SW480 (cell line): ENCODE measurements around the gene CDK19.
"Not testable (repeated sequence)": the region's sequence is repeated elsewhere in the genome, so short reads cannot be mapped to it uniquely, and the experiment has no call there.

Experiments
- DNase-seq: peaks from one replicate; pipeline ENCODE4 v3.0.0-alpha.2; 2016; ENCODE audit warnings: low spot score

CDK19 gene

DNA sequence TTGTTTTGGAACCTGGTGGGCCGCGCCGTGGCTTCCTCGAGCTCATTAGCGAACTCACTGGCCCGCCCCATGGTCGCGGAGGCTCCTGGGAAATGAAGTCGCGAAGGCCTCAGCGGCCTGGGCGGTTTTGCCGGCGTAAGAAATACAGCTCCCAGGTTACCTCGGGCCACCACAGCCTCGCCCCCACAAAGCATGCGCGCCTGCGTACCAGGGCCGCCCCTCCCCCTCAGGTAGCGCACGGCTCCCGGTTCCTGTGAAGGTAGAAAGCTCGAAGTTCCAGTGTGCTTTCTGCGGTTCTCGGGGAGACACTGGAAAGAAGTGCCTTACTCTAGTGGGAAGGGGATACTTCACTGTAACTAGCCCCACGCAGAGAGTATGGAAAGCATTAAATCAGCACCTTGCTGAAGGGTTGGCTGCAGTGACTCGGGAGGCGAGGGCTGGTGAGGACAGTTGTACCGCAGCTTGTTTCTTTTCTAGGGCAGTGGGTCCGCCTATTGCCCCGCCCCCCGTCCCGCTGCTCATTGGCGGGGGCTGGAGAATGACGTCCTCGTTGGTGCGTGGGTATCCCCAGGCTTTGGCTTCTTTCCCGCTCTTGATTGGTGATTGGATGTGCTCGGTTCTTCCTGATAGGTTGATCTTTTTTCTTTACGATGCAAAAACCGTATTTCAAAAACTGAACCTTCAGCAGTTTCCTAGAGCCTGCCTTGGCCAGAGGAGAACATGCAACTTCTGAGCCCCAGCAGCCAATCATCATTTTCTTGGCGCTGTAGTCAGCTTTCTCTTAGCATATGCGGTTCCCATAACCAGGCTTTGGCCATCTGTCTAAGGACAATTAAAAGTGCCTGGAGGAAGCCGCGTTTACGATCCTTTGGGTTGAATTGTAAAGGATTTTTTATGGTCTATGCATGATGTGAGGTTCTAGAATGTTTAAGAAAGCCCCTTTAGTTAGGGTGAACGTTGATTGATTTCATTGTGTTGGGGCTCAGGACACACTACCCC lies at the start of gene CDK19:
TSS of gene CDK19 (minus strand) at position 59 of the 999 bp plus-strand sequence. CDS start 333 bp downstream, outside the sequence.
- peak; percentile 96 for DNase-seq

DNA sequence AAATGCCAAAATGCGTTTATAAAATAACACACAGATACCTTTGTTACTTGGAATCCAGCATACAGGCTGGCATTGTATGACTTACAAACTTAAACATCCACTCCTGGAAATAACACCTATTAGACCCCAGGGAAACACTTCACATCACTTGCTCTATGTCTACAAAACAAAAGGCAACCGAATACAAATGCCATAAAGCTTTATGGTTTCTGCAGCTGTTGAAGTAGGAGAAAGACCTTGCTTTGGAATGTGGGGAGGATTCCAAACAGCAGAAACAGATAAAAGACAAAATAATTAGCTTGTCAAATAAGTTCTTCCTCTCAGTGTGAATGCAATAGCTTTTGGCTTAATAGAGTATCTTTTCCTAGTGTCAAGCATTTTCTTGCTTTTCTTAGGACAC lies 49.6 kb upstream of the CDK19 start:
- DNase-seq: no peak

DNA sequence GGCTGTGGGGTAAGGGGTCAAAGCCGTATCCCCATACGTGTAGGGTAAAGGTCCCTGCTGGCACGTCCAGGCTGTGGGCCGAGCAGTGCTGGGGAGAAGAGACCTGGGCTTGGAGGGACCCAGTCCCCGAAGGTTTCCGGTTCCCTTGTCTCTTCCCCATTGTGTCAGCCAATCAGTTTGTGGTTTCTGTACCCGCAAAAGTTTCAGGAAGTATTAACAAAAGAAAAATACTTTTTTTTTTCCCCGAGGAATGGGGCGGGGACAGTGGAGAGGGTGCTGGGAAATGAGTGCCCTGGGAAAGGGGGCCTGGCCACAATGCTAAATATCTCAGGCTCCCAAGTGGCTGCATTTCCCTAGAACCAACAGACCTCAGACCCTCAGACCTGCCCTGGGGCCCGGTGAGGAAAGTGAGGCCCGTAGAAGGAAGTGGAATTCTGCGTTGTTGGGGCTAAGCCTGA lies 44.1 kb upstream of the CDK19 start:
- no peak for DNase-seq

DNA sequence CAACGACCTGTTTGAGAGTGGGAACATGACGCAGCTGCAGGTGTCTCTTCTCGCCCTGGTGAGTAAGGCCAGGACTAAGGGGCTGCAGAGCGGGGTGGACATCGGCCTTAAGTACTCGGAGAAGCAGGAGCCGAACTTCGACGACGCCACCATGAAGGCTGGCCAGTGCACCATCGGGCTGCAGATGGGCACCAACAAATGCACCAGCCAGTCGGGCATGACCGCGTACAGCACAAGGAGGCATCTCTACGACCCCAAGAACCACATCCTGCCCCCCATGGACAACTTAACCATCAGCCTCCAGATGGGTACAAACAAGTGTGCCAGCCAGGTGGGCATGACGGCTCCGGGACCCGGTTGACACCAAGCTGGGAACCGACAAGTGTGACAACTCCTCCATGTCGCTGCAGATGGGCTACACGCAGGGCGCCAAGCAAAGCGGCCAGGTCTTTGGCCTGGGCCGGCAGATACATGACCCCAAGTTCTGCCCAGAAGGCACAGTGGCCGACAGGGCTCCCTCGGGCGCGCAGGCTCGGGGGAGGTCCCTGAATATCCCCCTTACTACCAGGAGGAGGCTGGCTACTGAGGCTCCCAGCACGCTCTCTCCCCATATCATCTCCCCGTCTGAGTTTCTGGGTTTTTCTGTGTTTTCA lies 43.4 kb upstream of the CDK19 start:
- DNase-seq: no peak

DNA sequence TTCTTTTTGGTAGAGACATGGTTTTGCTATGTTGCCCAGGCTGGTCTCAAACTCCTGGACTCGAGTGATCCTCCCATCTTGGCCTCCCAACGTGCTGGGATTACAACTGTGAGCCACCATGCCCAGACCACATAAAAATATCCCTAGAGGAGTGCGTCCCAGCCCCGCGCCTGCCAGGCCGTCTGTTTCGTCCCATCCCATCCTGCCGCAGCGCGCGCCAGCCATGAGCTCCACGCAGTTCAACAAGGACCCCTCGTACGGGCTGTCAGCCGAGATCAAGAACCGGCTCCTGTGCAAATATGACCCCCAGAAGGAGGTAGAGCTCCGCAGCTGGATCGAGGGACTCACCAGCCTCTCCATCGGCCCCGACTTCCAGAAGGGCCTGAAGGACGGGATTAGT lies 42.7 kb upstream of the CDK19 start:
- no peak for DNase-seq

DNA sequence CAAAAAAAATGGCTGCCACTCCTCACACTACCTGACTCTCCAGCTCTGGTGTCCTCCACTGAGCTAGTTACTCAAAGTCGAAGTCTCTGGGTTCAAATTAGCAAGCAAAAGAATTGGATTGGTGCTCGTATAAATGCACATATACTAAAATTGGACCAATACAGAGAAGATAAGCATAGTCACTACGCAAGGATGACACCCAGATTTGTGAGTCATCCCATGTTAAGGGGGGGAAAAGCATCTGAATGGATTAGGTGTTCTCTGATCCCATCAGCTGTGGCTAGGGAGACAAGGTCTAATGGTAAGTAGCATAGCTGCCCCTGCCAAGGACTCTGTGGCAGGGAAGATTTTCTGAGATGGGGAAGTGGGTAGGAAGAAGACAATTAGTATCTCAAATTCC lies 41.0 kb upstream of the CDK19 start:
- no peak for DNase-seq

DNA sequence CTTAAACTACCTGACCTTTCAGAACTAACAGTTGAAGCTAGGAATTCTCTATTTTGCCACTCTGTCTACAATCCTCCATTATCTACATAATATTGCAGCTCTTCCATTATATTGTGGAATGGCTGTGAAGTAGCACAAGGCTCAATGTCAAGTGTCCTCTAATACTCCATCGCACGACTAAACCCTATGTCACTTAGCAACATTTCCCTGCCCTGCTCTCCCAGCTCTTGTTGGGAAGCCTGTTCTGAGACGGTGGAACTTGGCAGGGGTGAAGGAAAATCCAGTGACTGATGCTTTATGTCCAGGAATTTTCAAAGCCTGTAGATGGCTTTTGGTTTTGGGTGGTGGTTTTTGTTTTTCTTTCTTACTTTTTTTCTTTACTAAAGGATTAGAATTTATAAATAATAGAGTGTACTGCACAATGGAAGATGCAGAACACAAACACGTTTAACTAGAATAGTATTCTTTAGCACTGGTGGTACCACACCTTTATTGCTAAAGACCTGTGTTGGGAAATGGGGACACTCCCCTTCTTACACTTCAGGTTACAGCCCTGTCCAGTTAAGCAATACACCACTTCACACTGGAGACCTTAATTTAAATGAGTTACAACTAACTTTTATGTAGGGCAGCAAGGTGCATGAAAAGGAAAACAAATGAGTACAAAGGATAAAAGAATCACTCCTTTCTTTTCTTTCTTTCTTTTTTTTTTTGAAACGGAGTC lies 38.6 kb upstream of the CDK19 start:
- no peak for DNase-seq

DNA sequence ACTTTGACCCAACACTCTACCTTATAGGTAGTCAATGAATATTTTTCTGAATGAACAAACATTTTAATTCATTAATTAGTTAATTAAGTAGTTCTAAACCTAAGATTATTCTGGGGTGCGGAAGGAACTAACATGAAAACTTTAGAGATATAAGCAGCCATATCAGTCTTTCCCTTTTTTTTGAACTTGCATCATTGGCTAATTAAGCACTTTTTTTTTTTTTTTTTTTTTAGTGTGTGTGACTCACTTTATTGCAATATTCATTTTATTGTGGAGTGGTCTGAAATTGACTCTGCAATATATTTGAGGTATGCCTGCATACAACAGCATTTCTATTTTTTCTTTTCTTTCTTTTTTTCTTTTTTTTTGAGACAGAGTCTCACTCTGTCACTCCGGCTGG lies 37.5 kb upstream of the CDK19 start:
- no peak for DNase-seq

DNA sequence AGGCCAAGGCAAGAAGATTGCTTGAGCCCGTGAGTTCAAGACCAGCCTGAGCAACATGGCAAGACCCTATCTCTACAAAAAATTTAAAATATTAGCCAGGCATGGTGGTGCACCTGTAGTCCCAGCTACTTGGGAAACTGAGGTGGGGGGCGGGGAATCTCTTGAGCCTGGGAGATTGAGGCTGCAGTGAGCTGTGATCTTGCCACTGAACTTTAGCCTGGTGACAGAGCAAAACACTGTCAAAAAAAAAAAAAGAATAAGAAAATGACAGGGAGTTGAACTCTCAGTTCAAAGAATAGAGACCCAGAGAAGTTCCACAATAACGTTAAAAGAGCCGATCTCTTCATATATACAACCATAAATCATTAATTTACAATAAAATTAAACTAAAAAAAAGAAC lies 34.5 kb upstream of the CDK19 start:
- DNase-seq: no peak

DNA sequence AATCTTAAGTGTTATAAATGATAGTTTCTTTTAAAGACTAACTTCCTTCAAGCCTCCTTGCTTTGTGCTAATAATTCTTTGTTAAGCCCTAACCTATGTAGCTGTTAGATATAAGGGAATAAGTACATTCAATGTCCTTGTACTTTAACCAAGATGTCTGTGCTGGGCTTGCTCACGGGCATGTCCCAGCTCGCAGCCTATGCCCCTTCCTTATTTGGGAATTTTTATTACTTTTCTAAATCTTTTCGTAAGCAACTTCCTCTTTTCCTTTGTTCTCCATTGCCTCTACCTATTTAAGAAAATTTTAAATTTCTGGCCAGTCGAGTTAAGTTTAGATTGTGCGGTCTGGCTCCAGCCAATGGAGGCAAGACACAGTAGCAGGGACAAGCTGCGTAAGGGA lies 26.0 kb upstream of the CDK19 start:
- DNase-seq: no peak

DNA sequence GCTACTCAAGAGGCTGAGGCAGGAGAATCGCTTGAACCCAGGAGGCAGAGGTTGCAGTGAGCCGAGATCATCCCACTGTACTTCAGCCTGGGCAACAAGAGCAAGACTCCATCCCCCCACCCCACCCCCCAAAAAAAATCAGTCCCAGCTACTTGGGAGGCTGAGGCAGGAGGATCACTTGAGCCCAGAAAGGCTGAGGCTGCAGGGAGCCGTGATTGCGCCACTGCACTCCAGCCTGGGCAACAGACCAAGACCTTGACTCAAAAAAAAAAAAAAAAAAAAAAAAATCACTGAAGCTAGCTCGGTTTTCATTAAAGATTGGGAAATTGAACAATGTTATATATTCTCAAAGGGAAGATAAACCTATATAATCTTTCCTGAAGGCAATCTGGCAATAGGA lies 20.5 kb upstream of the CDK19 start:
- not testable (repeated sequence) for DNase-seq

DNA sequence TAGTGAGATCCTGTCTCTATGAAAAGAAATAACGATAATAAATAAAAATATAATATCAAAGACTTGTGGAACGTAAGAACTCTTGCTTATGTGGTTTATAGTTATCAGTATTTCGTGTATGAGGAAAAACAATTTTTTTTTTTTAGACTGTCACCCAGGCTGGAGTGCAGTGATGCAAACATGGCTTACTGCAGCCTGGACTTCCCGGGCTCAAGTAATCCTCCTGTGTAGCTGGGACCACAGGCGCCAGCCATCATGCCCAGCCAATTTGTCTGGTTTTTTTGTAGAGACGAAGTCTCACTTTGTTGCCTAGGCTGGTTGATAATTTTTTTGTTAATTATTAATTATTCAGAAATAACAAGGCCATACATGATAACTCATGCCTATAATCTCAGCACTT lies 18.6 kb upstream of the CDK19 start:
- DNase-seq: no peak

DNA sequence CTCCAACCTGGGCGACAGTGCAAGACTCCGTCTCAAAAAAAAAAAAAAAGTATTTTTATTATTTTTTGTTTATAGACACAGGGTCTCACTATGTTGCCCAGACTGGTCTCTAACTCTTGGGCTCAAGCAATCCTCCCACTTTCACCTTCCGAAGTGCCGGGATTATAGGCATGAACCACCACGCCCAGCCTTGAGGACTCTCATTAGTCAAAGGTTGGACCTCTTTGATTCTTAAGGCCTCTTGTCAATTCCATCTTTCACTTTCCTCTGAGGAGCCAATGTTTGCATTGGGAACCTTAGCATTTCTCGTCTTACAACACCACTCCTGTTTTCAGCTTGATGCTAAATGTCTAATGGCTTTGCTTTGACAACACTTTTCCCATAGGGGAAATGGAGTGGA lies 16.1 kb upstream of the CDK19 start:
- DNase-seq: no peak

DNA sequence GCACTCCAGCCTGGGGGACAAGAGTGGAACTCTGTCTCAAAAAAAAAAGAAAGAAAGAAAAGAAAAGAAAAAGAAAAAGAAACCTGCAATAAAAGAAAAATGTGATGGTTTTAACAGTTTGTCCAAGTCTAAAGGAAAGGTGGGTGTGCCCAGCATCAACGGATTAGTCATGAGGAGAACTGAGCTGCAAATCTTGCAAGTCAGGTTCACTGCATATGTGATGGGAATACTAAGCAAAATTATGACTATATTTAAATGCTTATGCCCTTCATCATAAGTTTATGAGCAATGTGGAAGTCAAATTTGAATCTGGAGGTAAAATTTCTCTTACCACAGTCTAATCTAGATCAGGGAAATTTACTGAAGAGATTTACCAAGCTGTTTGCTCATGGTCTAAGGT lies 13.1 kb upstream of the CDK19 start:
- DNase-seq: no peak

DNA sequence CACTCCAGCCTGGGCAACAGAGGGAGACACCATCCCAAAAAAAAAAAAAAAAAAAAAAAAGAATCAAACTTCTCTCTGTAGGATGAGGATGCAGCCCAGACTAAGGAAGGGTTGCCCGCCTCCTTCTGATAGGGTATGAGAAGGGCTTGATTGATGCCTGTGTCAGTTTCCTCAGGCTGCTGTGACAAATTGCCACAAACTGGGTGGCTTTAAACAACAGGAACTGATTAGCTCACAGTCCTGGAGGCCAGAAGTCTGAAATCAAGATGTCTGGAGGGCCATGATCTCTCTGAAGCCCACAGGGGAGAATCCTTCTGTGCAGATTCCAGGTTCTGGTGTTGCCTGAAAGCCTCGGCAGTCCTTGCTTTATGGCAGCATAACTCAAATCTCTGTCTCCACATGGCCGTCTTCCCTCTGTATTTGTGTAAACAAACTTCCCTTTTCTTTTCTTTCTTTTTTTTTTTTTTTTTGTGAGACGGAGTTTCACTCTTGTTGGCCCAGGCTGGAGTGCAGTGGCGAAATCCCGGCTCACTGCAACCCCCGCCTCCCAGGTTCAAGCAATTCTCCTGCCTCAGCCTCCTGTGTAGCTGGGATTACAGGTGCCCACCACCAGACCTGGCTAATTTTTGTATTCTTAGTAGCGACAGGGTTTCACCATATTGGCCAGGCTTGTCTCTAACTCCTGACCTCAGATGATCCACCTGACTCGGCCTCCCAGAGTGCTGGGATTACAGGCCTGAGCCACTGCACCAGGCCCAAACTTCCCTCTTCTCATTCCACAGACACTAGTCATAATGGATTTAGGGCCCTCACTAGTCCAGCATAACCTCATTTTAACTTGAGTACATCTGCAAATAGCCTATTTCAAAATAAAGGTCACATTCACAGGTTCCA lies 11.2 kb upstream of the CDK19 start:
- no peak for DNase-seq

DNA sequence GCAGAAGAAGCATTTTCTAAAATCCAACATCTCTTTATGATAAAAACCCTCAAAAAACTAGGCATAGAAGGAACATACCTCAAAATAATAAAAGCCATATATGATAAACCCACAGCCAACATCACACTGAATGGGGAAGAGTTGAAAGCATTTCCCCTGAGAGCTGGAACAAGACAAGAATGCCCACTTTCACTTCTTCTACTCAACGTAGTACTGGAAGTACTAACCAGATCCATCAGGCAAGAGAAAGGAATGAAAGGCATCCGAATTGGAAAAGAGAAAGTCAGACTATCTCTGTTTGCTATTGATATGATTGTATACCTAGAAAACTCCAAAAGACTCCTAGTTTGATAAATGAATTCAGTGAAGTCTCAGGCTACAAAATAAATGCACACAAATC lies 7.9 kb upstream of the CDK19 start:
- no peak for DNase-seq

DNA sequence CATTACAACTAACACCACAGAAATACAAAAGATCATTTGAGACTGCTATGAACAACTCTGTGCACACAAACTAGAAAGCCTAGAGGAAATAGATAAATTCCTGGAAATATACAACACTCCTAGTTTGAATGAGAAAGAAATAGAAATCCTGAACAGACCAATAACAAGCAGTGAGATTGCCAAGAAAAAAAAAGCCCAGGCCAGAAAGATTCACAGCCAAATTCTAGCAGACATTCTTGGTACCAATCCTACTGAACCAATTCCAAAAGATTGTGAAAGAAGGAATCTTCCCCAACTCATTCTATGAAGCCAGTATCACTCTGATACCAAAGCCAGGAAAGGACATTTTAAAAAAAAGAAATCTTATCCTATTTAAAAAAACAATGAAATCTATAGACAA lies 7.0 kb upstream of the CDK19 start:
- no peak for DNase-seq

DNA sequence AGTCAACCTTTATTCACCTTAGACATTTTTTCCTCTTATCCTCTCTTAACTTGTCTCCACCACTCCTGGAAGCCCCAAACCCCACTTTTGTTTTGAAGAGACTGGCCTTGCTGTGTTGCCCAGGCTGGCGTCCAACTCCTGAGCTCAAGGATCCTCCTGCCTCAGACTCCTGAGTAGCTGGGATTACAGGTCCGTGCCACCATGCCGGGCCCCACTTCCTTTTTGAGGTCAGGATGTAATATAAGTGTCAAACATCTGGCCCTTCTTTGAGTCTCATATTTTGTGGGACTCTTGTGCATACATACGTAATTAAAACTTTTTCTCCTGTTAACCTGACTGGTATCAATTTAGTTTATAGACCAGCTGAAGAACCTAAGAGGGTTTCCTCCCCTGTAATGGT lies 1.4 kb upstream of the CDK19 start:
- DNase-seq: no peak

DNA sequence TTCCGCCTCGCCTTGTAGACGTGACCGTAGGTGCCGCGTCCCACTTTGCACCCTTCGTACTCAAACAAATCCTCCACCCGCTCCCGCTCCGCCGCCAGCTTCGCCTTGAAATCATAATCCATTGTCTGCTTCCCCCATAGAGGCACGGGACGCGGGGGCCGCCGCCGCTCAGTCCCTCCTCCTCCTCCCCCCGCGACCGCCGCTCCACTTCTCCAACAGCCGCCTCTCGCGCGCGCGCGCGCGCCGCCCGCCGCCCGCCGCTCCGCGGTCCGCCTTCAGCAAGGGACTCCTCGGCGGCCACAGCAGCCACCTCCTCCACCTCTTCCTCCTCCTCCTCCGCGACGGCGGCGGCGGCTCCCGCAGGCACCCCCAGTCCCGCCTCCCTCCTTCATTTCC lies 256 bp downstream of the CDK19 start:
- DNase-seq: no peak

DNA sequence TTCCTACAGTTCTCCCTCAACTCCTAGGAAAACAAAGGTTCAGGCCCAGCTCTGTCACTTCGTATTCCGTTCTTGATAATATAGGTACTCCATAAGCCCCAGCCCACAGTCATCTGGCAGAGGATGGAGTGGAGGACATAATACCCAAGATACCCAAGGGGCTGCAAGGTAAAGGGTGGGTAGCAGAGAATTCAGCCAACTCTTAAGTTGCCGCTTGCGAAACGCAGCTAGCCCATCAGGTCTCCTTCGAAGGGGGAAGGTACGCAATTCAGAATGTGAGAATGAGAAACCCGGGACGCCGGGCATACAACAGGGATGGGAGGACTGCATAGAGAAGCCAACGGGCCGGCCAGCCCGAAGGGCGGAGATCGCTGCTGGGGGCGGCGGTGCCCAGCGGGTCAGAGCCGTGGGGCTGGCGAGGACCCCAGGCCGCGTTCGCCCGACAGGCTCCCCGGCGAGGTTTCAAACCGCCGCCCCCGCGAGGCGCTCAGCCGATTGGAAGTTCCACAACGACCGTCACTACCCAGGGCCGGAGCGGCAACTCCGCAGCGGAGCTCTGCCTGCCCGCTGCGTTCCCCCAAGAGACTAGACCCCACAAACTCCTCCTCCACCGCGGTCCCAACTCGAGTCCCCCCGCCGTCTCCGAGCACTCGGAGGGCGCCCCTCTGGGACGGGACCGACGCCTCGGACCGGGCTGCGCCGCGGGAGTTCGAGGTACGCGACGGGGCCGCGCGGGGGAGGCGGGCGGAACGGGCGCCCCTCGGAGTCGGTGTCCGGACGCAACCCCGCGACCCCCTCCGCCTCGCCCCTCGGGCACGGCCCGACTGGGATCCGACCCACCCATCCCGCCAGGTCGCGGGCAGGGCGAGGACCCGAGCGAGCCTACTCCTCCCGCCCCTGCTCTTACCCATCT lies 911 bp downstream of the CDK19 start:
- DNase-seq: peak; percentile 17
